ENCODE results near the gene EIF3A.
"Not testable (repeated sequence)": the region's sequence is repeated elsewhere in the genome, so short reads cannot be mapped to it uniquely, and the experiment has no call there.

The EIF3A gene

DNA sequence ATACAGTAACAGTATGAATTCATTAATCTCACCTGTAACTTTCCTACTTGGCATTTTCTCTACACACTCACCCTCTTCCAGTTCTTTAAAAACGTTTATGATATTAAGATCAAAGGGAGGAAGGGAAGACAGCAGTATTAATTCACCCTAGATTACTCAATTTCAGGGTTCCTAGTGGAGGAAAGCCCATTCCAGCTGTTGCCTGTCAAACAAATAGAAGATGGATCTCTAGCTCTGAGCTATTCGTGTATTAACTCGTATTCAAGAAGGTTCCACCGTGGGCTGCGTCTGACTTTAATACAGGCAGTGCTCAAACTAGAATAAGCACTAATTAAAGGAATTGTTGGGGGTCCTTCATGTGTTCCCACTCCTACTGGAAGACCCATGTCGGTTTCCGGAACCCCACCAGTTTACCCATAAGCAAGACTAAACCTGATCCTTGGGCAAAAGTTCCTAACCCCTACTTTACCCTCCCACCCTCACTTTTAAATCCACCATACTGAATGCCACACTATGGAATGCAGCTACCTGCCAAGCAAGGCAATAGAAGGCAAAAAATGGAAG, 49.0 kb downstream of the EIF3A start:
- peak overlapping the region; percentile 92 for H3K27ac ChIP-seq
- H3K27me3 ChIP-seq (ENCODE audit: insufficient read depth, low read depth, severe bottlenecking): no peaks in the 10 kb centered on the region
- no peak for DNase-seq
- H3K9me3 ChIP-seq (ENCODE audit: severe bottlenecking): no peaks in the 10 kb centered on the region
- peak overlapping the region; percentile 96 for H3K4me3 ChIP-seq (ENCODE audit: low read depth, low read length)
- peaks cover 34% of the 10 kb centered on the region for H3K36me3 ChIP-seq
- TF ChIP-seq CTCF (IDR thresholded peaks at IDR 0.05; ENCODE audit: low read depth, low read length): no peak

DNA sequence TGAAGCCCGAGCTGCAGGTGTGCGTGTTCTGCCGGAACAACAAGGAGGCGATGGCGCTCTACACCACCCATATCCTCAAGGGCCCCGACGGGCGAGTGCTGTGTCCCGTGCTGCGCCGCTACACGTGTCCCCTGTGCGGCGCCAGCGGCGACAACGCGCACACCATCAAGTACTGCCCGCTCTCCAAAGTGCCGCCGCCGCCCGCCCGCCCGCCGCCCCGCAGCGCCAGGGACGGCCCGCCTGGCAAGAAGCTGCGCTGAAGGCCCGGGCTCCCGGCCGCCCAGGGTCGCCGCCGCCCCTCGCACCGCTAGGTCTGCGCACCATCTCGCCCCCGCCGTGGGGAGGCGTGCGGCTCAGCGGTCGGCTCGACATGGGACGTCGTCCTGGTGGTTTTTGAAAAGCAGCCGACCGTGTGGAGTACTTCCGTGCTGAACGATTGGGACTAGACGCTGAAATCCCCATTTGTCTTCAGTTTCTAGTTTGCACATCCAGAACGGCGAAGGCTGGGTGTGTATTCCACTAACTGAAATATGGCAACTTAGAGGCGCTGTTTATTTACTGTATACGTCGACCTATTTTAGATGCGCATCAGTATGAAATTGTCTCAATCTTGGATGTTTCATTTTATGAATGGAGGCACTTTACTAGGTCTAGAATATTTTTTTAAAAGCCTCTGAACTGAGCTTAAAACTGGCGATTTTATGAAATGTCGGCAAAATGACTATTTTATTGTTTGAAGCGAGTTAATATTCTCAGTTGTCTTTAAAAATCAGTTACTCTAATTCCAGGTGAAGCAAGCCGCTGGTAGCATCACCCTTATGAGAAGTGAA, 50.0 kb downstream of the EIF3A start:
- H3K27me3 ChIP-seq (ENCODE audit: insufficient read depth, low read depth, severe bottlenecking): no peaks in the 10 kb centered on the region
- TF ChIP-seq CTCF (IDR thresholded peaks at IDR 0.05; ENCODE audit: low read depth, low read length): peak; percentile 18; the same call in 1 of the 2 replicates
- peak; percentile 67 for DNase-seq
- H3K36me3 ChIP-seq: peaks cover 29% of the 10 kb centered on the region
- no peaks in the 10 kb centered on the region for H3K9me3 ChIP-seq (ENCODE audit: severe bottlenecking)
- peak overlapping the region; percentile 92 for H3K27ac ChIP-seq
- peak overlapping the region; percentile 96 for H3K4me3 ChIP-seq (ENCODE audit: low read depth, low read length)

DNA sequence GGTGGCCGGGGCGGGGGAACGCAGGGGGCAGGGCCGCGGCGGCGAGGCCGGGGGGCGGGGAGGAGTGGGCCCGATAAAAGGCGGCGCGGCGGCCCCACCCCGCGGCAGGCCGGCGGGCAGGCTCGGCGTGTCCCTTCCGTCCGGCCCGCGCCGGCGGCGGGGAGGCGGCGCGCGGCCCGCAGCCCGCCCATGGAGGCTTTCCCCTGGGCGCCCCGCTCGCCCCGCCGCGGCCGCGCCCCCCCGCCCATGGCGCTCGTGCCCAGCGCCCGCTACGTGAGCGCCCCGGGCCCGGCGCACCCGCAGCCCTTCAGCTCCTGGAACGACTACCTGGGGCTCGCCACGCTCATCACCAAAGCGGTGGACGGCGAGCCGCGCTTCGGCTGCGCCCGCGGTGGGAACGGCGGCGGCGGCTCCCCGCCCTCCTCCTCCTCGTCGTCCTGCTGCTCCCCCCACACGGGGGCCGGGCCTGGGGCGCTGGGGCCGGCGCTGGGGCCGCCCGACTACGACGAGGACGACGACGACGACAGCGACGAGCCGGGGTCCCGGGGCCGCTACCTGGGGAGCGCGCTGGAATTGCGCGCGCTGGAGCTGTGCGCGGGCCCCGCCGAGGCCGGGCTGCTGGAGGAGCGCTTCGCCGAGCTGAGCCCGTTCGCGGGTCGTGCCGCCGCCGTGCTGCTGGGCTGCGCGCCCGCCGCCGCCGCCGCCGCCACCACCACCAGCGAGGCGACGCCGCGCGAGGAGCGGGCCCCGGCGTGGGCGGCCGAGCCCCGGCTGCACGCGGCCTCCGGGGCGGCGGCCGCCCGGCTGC, 50.8 kb downstream of the EIF3A start, which contains the start of gene NANOS1:
TSS of gene NANOS1 (plus strand) at position 102 of the 808 bp plus-strand sequence. CDS start at position 190, 88 bp downstream.
- DNase-seq: peak; percentile 42
- Histone ChIP-seq H3K27ac (peak within 1 kb of the TSS; percentile 92), H3K9me3 (ENCODE audit: severe bottlenecking) (no peaks in the 10 kb centered on the region), H3K27me3 (ENCODE audit: insufficient read depth, low read depth, severe bottlenecking) (no peaks in the 10 kb centered on the region), H3K36me3 (peaks cover 27% of the 10 kb centered on the region), H3K4me3 (ENCODE audit: low read depth, low read length) (peak within 1 kb of the TSS; percentile 96)
- no peak for TF ChIP-seq CTCF (IDR thresholded peaks at IDR 0.05; ENCODE audit: low read depth, low read length)

- Histone ChIP-seq H3K36me3 (peaks cover 19% of the 10 kb centered on the region), H3K4me3 (ENCODE audit: low read depth, low read length) (peak overlapping the region; percentile 24), H3K9me3 (ENCODE audit: severe bottlenecking) (no peaks in the 10 kb centered on the region), H3K27ac (peak overlapping the region; percentile 45), H3K27me3 (ENCODE audit: insufficient read depth, low read depth, severe bottlenecking) (no peaks in the 10 kb centered on the region)
- DNase-seq: peak; percentile 96
- TF ChIP-seq CTCF (IDR thresholded peaks at IDR 0.05; ENCODE audit: low read depth, low read length): no peak
Measured at GRCh38 chr10:119028900-119029612, 51.6 kb downstream of the EIF3A start.

DNA sequence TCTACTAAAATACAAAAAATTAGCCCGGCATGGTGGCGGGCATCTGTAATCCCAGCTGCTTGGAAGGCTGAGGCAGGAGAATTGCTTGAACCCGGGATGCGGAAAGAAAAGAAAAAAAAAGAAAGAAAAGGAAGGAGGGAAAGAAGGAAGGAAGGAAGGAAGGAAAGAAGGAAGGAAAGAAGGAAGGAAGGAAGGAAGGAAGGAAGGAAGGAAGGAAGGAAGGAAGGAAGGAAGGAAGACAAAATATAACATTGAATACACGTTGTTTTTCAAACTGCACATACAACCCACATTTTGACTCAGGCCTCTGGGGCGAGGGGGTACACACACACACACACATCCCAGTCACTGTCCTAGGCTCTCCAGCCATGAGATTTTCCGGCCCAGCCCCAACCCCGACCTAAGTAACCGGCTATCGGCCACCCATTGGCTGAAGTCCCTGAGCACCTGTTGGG, 52.1 kb downstream of the EIF3A start:
- not testable (repeated sequence) for H3K9me3 ChIP-seq (ENCODE audit: severe bottlenecking); DNase-seq; H3K4me3 ChIP-seq (ENCODE audit: low read depth, low read length); H3K27me3 ChIP-seq (ENCODE audit: insufficient read depth, low read depth, severe bottlenecking)
- Histone ChIP-seq H3K27ac (peak overlapping the region; percentile 45; the same call in 1 of the 2 replicates), H3K36me3 (peaks cover 14% of the 10 kb centered on the region)
